Stimulated activated naive CD8-positive, alpha-beta T cell treated with anti-CD3 and anti-CD28 coated beads, Interleukin-15, Interleukin-2, amounts not matched to agents 100 U/mL and 50 U/mL, for 24 hours (primary cell): ENCODE results near the gene ADAM10.
A peak's percentile ranks its signal among the peaks of the same experiment; 100 is the strongest.

Source experiments
- ATAC-seq: fragments of 150-1000 bp; cut with Tn5 transposase; one replicate; pipeline ENCODE4 v1.10.0; 2021
- DNase-seq: peaks from one replicate; pipeline ENCODE4 v3.0.0; 2021

ADAM10 gene

DNA sequence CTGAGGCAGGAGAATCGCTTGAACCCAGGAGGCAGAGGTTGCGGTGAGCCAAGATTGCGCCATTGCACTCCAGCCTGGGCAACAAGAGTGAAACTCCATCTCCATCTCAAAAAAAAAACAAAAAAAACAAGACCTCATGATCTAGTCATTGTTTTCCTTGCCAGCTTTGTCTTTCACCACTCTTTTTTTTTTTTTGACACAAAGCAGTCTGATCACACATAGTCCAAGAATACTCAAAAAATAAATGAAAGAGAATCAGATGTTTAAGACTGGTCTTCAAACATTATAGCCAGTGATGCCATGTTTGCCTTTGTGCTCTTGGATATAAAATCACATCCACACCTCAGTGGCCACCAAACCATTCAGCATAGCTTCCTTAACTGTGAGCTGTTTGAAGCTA lies 5.8 kb upstream of the ADAM10 start:
- DNase-seq: no peak
- no peak for ATAC-seq

DNA sequence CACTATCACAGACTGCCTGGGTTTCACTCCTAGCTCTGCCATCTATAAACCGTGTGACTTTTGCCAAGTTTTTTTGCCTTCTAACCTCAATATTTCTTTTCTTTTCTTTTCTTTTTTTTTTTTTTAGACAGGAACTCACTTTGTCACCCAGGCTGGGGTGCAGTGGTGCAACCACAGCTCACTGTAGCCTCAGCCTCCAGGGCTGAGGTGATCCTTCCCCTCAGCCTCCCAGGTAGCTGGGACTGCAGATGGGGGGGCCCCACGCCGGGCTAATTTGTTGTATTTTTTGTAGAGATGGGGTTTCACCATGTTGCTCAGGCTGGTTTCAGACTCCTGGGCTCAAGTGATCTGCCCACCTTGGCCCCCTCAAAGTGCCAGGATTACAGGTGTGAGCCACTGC lies 3.2 kb upstream of the ADAM10 start:
- ATAC-seq (no peak), DNase-seq (no peak)

DNA sequence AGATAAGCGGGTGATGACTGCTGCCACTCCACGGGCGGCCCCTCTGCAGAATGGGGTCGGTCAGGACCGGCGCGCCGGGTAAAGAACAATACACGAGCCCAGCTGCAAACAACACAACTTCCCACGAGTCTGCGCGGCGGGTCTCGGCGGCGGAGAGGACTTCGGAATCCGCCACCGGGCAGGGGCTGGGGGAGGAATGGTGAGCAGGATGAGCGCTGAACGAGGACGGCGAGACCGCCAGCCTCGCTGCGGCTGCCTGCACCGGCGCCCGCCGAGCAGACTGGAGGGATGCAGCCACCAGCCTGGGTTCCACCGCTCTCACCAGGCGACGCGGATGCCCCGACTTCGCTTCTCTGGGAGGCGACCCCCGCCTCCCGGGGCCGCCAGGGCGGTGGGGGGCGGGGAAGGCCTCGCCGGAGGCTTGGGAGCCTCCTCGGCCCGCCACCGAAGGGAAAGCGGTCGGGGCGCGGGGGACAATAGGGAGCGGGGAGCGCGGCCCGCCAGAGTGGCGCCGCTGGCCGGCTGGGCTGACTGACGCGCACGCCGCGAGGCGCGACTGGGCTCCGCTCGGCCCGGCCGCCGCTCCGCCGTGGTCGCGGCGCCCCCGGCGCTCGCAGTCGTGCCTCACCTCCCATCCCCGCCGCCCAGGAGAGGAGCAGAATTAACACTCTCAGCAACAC lies 515 bp downstream of the ADAM10 start:
- peak; percentile 29 for ATAC-seq
- peak; percentile 51 for DNase-seq

DNA sequence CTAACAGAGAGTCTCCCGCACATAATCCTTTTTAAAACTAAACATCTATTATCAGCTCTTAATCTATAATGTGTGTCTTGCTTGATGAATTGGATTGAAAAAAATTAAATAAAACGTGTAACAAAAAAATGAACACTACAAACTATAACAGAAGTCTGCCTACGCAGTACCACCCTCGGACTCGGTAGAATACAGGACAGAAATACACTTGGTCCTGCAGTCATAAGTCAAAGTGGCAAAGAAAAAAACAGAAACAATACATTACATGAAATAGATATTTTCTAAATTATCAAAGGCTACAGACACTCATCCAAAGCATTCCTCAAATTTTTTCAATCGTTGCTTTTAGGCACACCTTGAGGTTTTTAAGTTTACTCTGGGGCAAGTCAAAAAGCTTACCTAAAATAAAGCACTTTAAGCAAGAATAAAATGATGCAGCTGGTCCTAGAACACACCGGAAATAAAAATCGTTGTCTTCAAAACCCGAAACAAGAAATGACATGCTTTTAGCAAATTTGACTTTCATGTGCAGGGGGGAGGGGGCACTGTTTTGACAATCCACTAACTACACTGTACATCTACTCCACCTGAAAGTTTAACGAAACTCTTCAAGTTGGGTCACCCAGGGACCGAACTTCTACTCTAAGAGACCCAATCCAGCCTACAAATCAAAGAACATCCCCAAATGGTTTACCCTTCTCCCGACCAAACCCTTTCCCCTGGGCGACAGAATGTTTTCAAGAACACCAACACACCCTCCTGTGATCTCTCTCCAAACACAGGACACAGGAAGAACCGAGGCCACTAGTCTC lies 1.3 kb downstream of the ADAM10 start:
- no peak for ATAC-seq

DNA sequence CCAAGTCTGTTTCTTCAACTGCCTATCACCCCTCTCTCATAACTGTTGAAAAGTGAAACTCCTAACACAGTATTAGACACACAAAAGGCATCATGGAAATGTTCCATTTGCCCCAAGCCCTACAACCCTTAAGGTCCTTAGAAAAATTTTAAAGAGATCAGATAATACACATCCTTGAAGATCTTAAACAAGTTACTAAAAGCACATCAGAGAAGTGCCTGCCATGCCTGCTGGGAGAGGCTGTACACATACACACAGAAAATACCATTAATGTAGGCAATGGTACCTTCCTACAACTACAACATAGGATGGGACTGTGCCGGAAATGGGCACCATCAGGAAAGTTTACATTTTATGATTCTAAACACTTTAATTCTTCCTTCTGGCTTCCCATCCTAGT lies 3.3 kb downstream of the ADAM10 start:
- no peak for ATAC-seq

More for the DNA sequence above, 1.3 kb downstream of the ADAM10 start:
- peak; percentile 40 for DNase-seq

DNA sequence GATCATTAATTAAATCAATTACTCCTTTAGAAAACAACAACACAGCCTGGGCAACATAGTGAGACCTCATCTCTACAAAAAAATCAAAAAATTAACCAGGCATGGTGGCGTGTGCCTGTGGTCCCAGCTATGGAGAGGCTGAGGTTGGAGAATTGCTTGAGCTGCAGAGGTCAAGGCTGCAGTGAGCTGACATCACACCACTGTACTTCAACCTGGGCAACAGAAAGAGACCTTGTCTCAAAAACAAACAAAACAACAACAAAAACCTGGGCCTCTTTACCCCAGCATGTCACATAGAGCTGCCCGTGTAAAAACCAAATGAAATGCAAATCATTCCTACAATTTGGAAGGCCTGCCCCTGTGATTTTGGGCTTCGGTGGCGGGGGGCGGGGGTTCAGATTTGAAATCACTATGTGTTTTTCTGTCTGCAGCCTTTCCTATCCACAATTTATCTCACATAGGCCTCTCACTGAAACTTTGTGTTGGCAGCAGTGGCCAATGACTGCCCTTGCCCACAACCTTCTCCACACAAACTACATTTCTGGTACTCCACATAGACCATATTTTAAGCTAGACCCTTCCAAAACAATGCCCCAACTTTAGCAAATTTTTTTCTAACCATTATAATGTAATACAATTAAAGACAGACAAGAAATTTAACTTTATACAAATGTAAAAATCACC lies 6.5 kb downstream of the ADAM10 start:
- no peak for ATAC-seq
- no peak for DNase-seq

More for the DNA sequence above, 3.3 kb downstream of the ADAM10 start:
- no peak for DNase-seq

DNA sequence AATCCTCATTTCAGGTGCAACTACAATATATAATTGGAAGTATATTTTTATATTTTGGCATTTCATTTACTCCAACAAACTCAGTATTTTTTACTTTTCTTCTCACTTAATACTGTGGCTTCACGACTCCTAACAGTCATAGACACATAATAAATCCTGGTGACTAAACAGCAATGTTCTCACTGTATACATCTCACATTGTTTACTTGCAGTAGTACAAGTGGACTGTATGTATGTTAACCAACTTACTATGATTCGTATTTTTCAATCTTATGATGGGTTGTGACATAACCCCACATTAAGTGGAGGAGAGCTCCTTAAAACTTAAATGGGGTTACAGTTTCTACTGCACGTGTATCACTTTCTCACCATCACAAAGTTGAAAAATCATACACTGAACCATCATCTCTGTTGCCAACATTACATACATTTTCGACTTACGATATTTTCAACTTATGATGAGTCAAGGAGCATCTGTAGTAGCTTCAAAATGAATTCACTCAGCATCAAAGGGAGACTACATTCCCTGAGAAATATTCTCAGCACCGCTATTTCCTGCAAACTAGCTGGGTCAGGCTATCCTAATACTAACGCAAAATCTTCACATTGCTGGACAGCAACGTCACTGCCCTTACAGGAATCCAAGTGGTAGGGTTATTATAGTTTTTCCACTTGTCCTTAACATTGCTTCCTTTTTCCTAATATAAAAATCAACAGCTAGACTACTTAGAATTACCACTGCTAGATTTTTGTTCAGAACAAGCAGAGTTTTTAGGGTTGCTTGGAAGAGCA lies 7.3 kb downstream of the ADAM10 start:
- ATAC-seq (no peak), DNase-seq (no peak)

DNA sequence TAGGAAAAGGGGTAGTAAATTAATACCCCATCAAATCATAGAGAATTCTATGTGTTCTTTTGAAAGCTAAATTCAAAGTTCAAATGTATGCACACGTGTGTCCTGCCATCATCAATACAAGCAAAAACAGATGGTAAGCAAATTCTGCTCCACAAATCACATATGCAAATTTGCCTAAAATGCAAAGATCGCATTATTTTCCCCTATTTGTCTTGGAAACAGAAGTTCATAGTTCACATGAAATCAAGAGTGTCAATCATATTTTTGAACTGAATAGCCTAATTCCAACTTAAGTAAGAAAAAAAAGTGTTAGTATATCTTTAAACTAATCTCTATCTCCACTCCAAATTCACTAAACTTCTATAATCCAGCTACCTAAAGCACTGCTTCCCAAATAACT lies 8.5 kb downstream of the ADAM10 start:
- no peak for DNase-seq

DNA sequence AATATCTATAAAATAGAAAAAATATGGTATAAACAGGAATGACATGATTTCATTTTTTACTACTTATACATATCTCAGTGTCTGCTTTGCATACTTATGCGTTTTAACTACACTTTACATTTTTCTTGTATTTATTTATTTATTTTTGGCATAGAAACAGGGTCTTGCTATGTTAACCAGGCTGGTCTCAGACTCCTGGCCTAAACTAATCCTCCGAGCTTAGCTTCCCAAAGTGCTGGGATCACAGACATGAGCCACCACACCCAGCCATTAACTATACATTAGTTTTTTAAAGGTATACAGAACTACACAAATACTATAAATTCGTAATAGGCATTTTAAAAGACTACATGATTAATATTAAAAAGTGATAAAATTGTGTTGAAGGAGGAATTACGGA lies 9.1 kb downstream of the ADAM10 start:
- ATAC-seq: no peak

More for the DNA sequence above, 8.5 kb downstream of the ADAM10 start:
- ATAC-seq: no peak

DNA sequence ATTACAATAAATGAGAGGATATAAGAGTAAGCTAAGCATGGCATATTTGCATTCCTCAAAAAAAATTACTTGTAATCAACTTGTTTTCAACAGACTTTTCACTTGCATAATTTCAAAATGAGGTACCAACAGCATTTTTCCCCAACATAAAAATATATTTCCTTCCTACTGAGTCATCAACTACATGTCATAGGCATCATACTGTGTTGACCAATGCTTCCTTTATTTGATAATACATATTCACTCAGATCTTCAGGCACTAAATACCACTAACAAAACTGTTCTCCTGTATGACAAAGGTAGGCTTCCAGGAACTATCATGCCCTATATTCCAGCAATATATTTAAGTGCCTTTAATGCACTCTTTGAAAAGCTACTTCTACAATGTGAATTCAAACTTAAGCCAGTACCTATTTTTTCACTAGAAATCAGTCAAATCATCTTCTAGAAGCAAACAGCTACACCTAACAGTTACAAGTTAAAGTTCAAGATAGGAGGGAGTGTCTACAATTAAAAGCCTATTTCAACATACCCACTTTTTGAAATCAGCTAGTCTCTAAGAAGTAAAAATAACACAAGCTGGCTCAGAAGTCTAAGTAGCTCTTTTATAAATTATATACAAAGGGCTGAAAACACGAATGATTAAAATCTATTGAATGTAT lies 11.3 kb downstream of the ADAM10 start:
- peak; percentile 59 for ATAC-seq
- DNase-seq: no peak

More for the DNA sequence above, 9.1 kb downstream of the ADAM10 start:
- no peak for DNase-seq

DNA sequence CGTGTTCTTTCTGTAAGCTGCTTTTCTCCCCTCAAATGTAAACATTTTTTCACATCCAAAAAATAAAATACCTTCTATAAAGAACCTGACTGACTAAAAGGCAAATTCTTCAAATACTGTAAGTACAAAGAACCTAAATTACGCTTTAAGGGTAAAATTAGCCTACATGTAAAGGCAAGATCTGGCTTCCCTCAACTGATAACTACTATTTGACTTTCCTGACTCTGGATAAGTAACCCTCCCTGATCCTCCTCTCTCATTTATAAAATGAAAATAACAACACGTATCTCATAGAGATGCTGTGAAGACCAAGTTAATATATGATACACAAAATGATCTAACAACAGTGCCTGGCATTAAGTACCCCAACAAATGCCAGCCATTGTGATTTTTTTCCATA lies 12.2 kb downstream of the ADAM10 start:
- DNase-seq (no peak), ATAC-seq (no peak)

DNA sequence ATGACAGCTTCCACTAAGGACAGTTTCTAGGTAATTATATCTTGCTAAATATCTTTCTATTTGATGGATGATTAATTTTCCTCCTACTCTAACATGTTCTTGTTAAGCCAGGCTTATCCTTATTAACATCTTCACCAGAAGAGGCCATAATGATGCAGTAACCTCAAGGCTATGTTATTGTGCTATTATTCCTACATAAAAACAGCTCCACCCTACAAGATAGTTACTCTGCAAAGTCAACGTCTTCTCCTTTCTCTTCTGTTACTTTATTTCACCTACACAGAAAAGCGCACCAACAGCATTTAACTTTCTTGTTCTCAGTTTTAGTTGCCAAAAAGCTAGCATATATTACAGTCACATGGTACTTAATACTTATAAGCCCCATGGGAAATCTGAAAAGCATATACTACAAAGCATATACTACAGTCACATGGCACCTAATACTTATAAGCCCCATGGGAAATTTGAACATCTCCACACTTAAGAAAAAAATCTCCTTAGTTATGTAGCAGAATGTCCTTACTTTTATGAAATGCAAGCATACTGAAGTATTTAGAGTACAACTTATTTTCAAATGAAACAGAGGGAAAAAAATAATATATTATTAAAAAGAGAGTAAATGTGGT lies 13.4 kb downstream of the ADAM10 start:
- ATAC-seq (no peak), DNase-seq (no peak)

DNA sequence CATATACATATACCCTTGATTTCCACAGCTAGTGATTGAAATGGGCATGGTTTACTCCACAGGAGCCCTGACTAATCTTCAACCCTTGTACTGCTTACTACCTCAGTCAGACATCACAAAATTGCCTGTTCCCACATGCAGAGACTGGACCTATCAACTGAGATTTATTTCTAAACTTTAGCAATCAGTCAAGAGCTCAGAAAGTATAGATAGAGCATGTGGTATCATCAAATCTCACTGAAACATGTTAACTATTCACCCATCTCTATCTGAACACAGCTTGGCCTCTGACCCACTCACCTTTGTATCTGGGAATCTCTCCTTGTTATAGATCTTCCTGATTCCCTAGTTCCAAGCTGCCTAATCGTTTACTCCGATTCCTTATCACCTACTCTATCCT lies 14.6 kb downstream of the ADAM10 start:
- ATAC-seq: no peak

DNA sequence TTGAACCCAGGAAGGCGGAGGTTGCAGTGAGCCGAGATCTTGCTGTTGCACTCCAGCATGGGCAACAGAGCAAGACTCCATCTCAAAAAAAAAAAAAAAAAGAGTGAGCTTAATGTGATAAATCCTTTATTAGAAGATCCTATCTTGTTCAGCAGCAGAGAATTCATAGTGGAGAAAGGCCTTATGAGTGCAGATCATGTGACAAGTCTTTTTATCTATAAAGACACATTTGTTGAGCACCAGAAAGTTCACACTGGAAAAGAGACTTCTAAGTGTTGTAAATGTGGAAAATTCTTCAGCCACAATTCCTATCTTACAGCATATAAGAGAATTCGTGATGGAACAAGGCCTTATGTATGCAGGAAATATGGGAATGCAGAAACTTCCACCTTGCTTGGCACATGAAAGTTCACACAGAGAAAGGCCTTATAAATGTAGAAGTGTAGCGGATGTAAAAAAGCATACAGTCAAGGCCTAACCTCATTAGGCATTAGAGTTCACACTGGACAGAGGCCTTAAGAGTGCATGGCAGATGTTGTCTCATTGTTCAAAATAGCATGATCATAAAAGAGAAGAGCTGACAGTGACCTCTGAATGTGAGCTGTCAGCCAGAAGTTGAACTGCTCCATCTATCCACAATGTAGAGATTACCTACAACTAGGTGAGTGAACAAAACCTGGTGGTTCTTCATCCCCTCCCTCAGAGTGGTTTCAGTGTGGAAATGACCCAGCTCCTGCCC lies 16.7 kb downstream of the ADAM10 start:
- ATAC-seq (no peak), DNase-seq (no peak)

More for the DNA sequence above, 14.6 kb downstream of the ADAM10 start:
- DNase-seq: no peak

DNA sequence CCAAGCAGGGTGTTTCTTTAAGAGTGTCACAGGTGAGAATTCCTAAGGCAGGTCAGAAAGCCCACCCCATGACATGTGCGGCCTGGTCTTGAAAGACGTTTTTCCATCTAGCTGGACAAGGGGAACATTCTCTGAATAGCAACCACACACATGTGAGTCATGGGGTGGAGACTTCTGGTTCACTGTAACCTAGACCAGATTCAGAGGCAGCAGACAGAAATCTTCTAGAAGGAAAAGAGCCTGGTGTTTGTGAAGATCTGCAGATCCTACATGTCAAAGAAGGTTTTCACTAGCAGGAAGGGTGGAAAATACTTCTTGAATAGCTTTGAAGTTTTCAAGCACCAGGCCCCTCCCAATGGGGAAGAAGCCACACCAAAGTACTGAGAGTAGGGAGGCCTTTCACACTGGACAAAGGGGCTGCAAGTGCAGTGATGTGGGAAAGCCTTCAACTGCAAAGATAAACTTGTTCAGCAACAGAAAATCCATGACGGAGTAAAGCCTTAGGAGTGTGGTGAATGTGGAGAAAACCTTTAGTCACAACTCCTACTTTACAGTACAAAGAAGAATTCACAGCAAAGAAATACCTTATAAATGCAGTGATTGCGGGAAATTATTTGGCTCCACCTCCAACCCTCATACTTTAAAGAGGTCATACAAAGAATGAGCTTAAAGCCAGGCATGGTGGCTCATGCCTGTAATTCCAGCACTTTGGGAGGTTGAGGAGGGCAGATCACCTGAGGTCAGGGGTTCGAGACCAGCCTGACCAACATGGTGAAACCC lies 17.6 kb downstream of the ADAM10 start:
- peak; percentile 36 for ATAC-seq

DNA sequence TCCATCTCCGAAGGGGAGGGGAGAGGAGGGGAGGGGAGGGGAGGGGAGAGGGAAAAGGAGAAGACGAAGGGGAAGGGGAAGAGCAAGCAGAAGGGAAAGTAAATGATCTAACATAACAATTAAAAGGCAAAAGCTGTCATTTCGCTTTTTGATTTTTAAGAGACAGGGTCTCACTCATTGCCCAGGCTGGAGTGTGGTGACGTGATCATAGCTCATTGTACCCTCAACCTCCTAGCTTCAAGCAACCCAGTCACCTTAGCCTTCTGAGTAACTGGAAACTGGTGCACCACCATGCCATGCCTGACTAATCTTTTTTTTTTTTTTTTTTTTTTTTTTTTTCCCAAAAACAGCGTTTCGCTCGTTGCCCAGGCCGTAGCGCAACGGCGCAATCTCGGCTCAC lies 22.6 kb downstream of the ADAM10 start:
- DNase-seq (no peak), ATAC-seq (peak; percentile 47)

More for the DNA sequence above, 17.6 kb downstream of the ADAM10 start:
- DNase-seq: no peak

DNA sequence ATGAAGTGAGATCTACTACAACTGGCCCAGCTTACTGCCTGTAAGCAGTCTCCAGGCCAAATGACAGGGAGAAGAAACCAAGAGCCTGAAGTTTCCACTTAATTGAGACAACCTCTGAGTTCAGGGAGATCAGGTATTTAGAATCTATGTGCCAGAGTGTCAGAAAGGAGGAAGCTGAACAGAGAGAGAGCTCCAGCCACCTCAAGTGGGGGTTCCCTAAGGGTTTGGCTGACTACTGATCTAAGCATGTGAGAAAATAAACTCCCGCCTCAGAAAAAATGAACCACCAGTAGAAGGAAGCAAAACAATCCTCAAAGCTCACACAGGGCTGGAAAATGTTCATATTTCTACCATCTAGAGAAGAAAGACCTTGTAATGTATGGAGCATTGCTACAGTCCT lies 25.0 kb downstream of the ADAM10 start:
- DNase-seq (no peak), ATAC-seq (peak; percentile 77)

DNA sequence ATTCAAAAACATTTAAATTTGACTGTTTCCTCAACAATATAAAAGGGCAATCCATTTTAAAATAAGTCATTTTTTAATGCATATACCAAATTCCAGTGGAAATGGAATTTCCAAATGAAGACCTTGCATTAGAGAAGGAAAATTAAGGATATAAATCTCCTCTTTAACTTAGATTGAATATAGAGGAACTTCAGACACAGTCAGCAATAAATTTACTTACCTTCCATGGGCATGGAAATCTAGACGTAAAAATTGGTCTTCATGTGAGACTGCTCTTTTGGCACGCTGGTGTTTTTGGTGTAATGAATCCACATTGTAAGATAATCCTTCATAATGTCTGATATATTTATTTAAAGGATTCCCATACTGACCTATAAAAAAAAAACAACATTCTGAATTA lies 32.1 kb downstream of the ADAM10 start:
- no peak for ATAC-seq
- DNase-seq: no peak

DNA sequence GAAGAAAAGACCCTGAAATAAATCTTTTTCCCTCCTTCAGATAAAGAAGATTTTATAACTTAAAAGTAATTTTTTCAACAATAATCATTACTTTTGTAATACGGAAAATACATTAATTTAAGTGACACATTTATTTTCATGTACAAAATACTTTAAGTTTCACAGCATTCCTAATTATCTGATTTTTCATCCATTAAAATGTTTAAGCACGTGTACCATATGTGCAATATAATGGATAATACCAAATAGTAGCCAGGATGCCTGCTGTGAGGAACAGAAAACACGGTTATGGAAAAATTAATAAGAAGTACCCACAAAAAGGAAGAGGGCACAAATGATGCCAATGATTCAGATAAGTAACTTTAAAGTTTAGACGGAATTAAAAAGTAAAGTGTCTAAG lies 33.5 kb downstream of the ADAM10 start:
- no peak for DNase-seq
- no peak for ATAC-seq
